Osteocyte (in vitro differentiated cells): ENCODE measurements around the gene TJP1. TPM values are rescaled to one million over a fixed set of nuclear protein-coding genes. Genes with fewer than 3 reads are reported as not detected.

ENCODE experiments used
- DNase-seq: peaks from one replicate; pipeline ENCODE4 v3.0.0; 2021; ENCODE audit warnings: mixed read lengths; ENCODE audit not compliant: unreplicated experiment; ENCODE audit errors: extremely low spot score
- H3K27ac Mint-ChIP-seq: one replicate; pipeline ENCODE4 v1.8.0; 2021; ENCODE audit warnings: mild to moderate bottlenecking, mixed read lengths; ENCODE audit not compliant: unreplicated experiment
- H3K27me3 Mint-ChIP-seq: one replicate; pipeline ENCODE4 v1.8.0; 2021; ENCODE audit warnings: mixed read lengths; ENCODE audit not compliant: unreplicated experiment
- H3K36me3 Mint-ChIP-seq: one replicate; pipeline ENCODE4 v1.8.0; 2021; ENCODE audit warnings: mixed read lengths; ENCODE audit not compliant: unreplicated experiment
- H3K4me1 Mint-ChIP-seq: one replicate; pipeline ENCODE4 v1.8.0; 2021; ENCODE audit warnings: mixed read lengths; ENCODE audit not compliant: unreplicated experiment
- H3K4me3 Mint-ChIP-seq: one replicate; pipeline ENCODE4 v1.8.0; 2021; ENCODE audit warnings: mild to moderate bottlenecking, moderate library complexity, mixed read lengths; ENCODE audit not compliant: unreplicated experiment
- H3K9me3 Mint-ChIP-seq: one replicate; pipeline ENCODE4 v1.8.0; 2021; ENCODE audit warnings: mixed read lengths; ENCODE audit not compliant: unreplicated experiment
- total RNA-seq: library from RNA; stranded (reverse); gene quantifications from 2 replicates; pipeline ENCODE4 v1.2.1, GENCODE V29; 2021
- TF ChIP-seq, protein P1 (sequence below): fragments of 200-600 bp; sonication (generic); IDR thresholded peaks from 2 replicates; pipeline ENCODE4 v1.5.0; 2021; ENCODE audit warnings: antibody characterized with exemption, mild to moderate bottlenecking, moderate library complexity

The TJP1 gene
- total RNA-seq, 1 donor from 2014 or later, result 113 TPM

DNA sequence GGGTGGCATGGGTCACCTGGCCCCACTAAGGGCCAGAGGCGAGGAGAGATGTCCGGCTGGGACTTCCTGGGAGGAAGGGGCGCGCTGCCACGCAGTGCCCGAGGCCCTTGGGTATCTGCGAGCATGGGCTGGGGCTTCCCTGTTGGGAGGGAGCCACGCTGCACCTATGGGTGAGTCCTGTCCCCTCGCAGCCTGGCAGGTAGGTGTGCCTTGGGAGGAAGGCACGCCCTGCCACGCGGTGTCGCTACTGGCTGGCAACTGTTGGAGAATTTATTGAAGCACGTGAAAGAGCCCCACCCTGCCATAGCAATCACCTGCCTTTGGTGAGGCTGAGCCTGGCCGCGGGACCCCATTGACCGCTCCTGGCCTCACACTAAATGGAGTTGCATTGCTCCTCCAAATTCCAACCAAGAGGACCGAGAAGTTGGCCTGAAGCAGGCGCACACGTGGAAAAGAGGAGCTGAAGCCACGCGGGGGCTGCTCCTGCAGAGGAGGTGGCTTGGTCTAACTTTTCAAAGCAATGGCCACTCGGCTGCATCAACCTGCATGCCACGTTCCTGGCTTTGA, 134.2 kb downstream of the TJP1 start:
- Mint-ChIP-seq H3K4me1 (peaks cover 17% of the 10 kb centered on the region), H3K4me3 (no peak overlapping the region), H3K27me3 (no peaks in the 10 kb centered on the region), H3K36me3 (no peaks in the 10 kb centered on the region), H3K27ac (no peak overlapping the region), H3K9me3 (no peaks in the 10 kb centered on the region)
- TF ChIP-seq, protein P1, sequence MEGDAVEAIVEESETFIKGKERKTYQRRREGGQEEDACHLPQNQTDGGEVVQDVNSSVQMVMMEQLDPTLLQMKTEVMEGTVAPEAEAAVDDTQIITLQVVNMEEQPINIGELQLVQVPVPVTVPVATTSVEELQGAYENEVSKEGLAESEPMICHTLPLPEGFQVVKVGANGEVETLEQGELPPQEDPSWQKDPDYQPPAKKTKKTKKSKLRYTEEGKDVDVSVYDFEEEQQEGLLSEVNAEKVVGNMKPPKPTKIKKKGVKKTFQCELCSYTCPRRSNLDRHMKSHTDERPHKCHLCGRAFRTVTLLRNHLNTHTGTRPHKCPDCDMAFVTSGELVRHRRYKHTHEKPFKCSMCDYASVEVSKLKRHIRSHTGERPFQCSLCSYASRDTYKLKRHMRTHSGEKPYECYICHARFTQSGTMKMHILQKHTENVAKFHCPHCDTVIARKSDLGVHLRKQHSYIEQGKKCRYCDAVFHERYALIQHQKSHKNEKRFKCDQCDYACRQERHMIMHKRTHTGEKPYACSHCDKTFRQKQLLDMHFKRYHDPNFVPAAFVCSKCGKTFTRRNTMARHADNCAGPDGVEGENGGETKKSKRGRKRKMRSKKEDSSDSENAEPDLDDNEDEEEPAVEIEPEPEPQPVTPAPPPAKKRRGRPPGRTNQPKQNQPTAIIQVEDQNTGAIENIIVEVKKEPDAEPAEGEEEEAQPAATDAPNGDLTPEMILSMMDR, result no peak
- no peak for DNase-seq

DNA sequence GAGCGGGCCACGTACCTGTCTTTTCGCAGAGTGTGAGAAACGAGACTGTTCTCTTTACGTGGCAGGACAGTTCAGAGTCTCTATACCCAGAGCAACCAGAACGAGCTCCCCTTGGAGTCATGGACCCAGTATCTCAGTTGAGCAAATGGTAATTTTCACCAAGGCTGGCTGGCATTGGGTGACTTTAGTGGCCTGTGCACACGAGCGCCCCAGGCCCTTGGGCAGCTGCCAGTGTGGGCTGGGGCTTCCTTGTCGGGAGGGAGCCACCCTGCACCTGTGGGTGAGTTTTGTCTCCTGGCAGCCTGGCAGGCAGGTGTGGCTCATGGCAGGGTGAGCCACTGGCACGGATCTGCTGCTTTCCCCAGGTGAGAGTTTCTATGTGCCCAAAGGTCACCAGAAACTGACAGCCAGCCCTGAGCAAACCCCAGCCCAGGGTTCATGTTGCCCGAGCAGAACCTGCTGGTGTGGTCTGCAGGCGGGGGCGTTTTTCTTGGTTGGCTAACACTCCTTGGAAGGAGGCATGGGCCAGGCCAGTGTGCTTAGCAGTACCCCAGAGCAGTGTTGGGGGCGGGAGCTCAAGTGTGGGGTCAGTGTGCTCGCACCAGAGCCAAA, 135.0 kb downstream of the TJP1 start:
- Mint-ChIP-seq H3K27ac (no peak overlapping the region), H3K9me3 (no peaks in the 10 kb centered on the region), H3K27me3 (no peaks in the 10 kb centered on the region), H3K4me1 (peaks cover 12% of the 10 kb centered on the region), H3K36me3 (no peaks in the 10 kb centered on the region), H3K4me3 (no peak overlapping the region)
- no peak for DNase-seq
- TF ChIP-seq, protein P1, result no peak

DNA sequence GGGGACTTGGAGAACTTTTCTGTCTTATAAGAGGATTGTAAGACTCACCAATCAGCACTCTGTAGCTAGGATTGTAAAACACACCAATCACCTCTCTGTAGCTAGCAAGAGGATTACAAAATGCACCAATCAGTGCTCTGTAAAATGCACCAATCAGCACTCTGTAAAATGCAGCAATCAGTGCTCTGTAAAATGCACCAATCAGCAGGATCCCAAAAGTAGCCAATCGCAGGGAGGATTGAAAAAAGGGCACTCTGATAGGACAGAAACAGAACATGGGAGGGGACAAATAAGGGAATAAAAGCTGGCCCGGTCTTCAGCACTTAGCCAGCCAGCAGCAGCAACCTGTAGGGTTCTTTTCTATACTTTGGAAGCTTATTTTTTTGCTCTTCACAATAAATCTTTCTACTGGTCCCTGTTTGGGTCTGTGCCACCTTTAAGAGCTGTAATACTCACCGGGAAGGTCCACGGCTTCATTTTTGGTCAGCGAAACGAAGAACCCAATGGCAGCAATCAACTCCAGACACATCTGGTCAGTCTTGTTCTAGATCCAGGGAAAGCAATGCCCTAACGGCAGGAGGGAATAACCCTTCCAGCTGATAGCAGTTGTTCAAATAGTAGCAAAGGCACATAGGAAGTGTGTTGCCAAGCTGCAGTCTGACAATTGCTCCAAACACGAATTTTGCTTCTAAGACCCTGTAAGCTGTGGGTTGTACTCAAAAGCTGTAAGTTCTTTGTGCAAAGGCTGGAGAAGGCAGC, 135.6 kb downstream of the TJP1 start:
- H3K36me3 Mint-ChIP-seq, result no peaks in the 10 kb centered on the region
- no peaks in the 10 kb centered on the region for H3K9me3 Mint-ChIP-seq
- H3K4me3 Mint-ChIP-seq, result no peak overlapping the region
- peaks cover 11% of the 10 kb centered on the region for H3K4me1 Mint-ChIP-seq
- DNase-seq, result no peak
- no peaks in the 10 kb centered on the region for H3K27me3 Mint-ChIP-seq
- H3K27ac Mint-ChIP-seq, result no peak overlapping the region
- TF ChIP-seq, protein P1, result no peak

DNA sequence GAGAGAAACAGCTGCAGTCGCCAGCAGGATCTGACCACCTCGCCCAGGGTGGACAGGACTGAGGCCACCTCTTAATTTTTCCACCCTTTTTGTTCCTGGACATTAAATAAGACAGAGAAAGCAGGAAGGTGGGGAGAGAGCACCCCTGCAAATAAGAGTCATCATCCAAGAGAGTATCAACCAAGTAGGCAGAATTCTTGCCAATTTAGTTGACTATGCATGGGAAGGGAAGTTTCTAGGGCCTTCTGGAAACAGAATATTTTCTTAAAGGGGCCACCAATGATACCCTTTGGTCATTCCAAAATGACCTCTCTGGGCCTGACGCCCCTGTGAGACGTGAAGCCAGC, 136.2 kb downstream of the TJP1 start:
- Mint-ChIP-seq H3K4me3 (no peak overlapping the region), H3K9me3 (no peaks in the 10 kb centered on the region), H3K36me3 (no peaks in the 10 kb centered on the region), H3K27ac (no peak overlapping the region), H3K4me1 (peaks cover 7% of the 10 kb centered on the region), H3K27me3 (no peaks in the 10 kb centered on the region)
- TF ChIP-seq, protein P1, result no peak
- no peak for DNase-seq
